Activated CD4-positive, alpha-beta T cell treated with anti-CD3 and anti-CD28 coated beads, Interleukin-2, amount 50 U/mL, for 24 hours (primary cell): ENCODE results near the gene BCAS3.
"Not testable (repeated sequence)": the region's sequence is repeated elsewhere in the genome, so short reads cannot be mapped to it uniquely, and the experiment has no call there.

ENCODE experiments used
- DNase-seq, 2 donors: peaks; one replicate each; pipeline ENCODE4 v3.0.0-alpha.2; 2020; ENCODE audit warnings: low read depth in 1 of 2, low spot score in 1 of 2

BCAS3 gene

DNA sequence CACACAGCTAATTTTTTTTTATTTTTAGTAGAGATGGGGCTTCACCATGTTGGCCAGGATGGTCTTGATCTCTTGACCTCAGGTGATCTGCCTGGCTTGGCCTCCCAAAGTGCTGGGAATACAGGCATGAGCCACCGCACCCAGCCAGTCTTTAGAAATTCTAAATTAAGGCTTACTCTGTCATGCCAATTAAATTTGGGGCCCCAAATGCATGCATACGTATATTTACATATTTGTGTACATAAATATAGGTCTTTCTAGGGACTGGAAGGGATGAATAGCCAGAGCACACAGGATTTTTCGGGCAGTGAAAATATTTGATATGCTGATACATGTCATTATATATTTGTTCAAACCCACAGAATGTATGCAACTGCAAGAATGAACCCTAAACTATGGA is 105.1 kb downstream of the BCAS3 start:
- no peak for DNase-seq

DNA sequence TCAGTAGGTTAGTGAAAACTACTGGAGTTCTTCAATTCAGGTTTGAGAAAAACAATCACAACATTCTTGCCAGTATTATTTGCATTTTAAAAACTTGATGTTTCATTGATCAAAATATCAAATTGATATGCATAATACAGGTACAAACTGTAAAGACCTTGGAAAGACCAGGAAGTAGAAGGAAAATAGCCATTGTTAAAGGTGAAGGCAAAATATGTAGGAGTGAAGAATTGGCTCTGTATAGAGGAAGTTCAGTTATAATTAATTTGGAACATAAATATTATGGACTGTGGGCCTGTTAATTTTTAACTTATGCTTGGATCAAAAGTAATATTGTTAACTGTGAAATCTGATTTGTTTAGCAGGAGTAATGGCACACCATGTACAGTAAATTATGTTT is 112.6 kb downstream of the BCAS3 start:
- no peak for DNase-seq

DNA sequence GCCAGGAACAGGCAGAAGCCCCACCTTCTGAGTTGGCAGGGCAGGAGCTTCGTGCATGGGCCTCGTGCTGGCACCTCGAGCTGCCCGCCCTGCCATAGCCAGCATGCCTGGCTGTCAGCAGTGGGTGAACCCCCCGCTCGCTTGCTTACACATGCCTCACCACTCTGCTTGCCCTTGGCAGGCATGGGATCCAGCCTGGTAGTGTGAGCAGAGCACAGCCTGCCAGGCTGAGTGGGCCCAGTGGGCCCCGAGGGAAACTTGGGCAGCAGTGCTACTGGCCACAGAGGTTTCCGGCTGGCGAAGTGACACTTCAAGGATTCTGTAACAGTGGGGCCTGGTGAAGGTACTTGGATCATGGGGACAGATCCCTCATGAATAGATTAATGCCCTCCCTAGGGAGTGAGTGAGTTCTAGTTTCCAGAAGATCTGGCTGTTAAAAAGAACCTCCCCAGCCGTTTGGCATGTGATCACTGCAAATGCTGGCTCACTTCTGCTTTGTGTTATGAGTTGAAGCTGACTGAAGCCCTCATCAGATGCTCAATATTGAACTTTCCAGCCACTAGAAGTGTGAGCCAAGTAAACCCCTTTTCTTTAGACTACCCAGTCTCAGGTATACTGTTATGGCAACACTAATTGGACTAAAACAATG is 114.7 kb downstream of the BCAS3 start:
- DNase-seq = no peak

GRCh38 chr17:60798576-60798975 is 120.9 kb downstream of the BCAS3 start:
- DNase-seq = no peak

GRCh38 chr17:60802377-60802776 is 124.7 kb downstream of the BCAS3 start:
- no peak for DNase-seq

GRCh38 chr17:60803059-60803458 is 125.4 kb downstream of the BCAS3 start:
- DNase-seq = no peak

- DNase-seq = no peak
Measured at GRCh38 chr17:60804831-60805230, 127.2 kb downstream of the BCAS3 start.

DNA sequence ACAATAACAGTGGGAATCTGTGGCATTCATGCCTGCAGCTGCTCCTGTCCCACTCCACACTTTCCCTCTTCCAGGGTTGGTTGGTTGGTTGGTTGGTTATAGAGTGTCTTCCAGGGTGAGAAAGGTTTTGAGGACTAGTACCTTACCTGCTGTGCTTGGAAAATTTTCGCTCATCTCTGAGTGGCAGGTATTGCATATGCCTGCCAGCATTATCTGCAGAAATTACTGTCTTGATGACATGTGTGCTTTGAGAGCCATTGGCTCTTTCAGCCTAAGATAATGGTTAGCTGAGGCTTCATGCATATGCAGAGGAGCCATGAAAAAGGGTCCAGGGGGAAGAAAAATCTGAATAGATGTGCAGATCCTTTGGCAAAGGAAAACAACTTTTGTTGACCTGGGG is 131.8 kb downstream of the BCAS3 start:
- no peak for DNase-seq

- DNase-seq = not testable (repeated sequence)
Measured at GRCh38 chr17:60814941-60815340, 137.3 kb downstream of the BCAS3 start.

- no peak for DNase-seq
Measured at GRCh38 chr17:60817192-60817591, 139.5 kb downstream of the BCAS3 start.

- DNase-seq = no peak
Measured at GRCh38 chr17:60819447-60820130, 141.9 kb downstream of the BCAS3 start.

DNA sequence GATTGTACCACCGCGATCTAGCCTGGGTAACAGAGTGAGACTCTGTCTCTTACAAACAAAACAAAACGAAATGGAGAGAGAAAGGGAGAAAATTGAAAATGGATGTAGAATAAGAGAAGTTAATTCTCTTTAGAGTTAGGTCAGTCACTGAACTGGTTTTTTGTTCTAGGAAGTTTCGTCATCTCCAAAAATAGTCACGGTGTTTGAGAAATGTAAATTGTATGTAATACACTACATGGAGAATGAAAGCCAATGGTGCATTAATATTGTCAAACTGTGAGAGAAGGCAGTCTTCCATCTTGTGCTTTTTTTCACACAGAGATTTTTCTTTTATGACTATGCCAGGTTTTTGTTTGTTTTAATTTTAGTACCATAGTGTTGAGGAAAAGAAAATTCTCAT is 145.9 kb downstream of the BCAS3 start:
- no peak for DNase-seq

- DNase-seq = no peak
Measured at GRCh38 chr17:60825351-60825750, 147.7 kb downstream of the BCAS3 start.

DNA sequence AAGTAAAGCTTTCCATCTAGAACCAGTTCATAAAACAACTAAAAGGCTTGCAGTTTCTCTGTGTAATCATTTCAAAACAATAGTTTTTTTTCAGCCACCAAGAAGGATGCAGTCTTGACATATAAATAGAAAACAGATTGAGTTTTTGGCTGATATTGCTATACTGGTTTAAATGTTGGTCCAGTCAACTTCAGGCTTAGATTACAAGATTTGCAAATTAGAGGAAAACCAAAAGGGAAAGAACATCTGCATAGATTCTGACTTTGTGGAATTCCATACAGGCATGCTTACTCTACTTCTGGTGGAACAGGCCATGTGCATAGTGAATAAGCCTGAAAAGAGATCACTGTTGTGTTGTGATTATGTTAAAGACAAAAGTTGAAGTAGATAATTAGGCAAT is 150.3 kb downstream of the BCAS3 start:
- DNase-seq = no peak

DNA sequence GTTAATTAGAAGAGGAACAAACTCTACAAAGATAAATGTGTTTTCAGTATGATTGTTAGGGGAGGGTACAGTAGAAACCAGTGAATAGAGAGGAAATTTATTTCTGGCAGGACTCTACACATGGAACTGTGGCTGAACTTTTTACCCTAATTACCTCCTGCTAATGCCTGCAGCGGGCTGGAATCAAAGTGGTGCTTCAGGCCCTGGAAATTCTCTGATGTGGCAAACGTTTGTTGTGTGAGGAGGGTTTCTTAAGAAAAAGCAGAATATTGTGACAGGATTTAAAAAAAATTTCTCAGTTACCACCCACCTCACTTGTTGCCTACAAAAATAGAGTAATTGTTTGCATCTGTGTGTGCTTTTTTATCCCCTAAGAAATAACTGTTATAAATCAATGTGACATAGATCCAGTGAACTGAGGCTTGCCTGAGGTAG is 154.5 kb downstream of the BCAS3 start:
- DNase-seq = no peak

- no peak for DNase-seq
Measured at GRCh38 chr17:60832631-60833030, 155.0 kb downstream of the BCAS3 start.

DNA sequence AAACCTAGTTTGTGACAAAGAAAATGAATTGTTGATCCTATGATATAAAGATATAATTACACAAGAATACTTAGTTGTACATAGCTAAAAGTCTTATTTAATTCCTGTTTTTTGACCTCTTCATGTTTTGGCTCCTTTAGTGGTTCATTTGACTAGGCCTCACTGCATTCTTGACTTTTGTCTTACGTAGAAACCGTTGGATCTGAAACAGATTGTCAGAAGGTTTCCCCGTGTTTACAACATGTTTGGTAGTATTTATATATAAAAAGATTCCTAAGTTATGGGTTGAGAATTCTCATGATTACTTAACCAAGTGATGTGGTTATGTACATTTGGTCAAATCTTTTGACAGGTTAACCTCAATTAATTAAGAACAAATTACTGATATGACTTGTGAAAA is 162.8 kb downstream of the BCAS3 start:
- DNase-seq = no peak

- no peak for DNase-seq
Measured at GRCh38 chr17:60845012-60845411, 167.4 kb downstream of the BCAS3 start.

GRCh38 chr17:60846175-60846574 is 168.5 kb downstream of the BCAS3 start:
- DNase-seq = no peak

- no peak for DNase-seq
Measured at GRCh38 chr17:60851181-60851580, 173.5 kb downstream of the BCAS3 start.

DNA sequence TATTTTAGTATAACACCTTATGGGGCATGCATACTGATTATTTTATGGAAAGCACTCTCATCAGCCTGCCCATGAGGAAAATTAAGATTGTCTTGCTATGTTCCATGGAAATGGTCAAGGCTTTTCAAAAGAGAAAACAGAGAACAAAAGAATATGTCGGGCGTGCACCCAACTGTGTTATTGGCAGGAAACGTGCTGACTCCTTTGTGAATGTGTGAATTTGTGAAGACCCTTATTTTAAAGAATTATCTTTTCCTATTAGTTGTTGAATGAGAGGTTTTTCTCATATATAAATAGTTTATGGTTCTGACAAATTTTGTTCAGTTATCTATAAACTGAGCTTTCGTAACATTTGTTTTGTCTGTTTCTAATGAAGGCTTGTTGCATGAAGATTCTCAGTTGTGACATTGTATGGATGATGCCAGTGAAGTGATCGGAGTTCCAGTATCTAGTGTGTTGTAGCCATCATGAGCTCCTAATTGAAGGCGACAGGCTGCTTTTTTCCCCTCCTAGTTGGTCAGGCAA is 180.0 kb downstream of the BCAS3 start:
- no peak for DNase-seq

DNA sequence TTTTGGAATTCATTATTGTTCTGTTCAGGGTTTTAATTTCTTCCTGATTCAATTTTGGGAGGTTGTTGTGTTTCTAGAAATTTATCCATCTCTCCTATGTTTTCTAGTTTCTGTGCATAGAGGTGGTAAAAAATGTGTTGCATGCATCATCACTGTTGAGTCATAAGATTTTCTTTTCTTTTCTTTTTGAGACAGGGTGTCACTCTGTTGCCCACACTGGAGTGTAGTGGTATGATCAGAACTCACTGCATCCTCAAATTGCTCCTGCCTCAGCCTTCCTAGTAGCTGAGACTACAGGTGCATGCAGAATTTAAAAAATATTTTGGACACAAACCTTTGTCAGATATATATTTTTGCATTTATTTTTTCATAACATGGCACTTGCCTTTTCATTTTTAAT is 184.8 kb downstream of the BCAS3 start:
- DNase-seq = no peak
